Activated naive CD8-positive, alpha-beta T cell (primary cell): ENCODE results near the gene DRD2.

Experiments
- H3K27ac Mint-ChIP-seq: one replicate; pipeline ENCODE4 v1.8.0; 2021; ENCODE audit warnings: mixed read lengths
- H3K27me3 Mint-ChIP-seq: one replicate; pipeline ENCODE4 v1.8.0; 2021; ENCODE audit warnings: mixed read lengths
- H3K36me3 Mint-ChIP-seq: one replicate; pipeline ENCODE4 v1.8.0; 2021; ENCODE audit warnings: mixed read lengths
- H3K4me1 Mint-ChIP-seq: one replicate; pipeline ENCODE4 v1.8.0; 2021; ENCODE audit warnings: low read depth, mixed read lengths
- H3K4me3 Mint-ChIP-seq: one replicate; pipeline ENCODE4 v1.8.0; 2021; ENCODE audit warnings: mild to moderate bottlenecking, mixed read lengths
- H3K9me3 Mint-ChIP-seq: one replicate; pipeline ENCODE4 v1.8.0; 2021; ENCODE audit warnings: low read depth, mixed read lengths

The DRD2 gene

GRCh38 chr11:113365895-113366294, 109.3 kb downstream of the DRD2 start:
- Mint-ChIP-seq H3K27ac (peak overlapping the region; percentile 75), H3K4me1 (peaks cover 34% of the 10 kb centered on the region), H3K36me3 (peaks cover 8% of the 10 kb centered on the region), H3K9me3 (no peaks in the 10 kb centered on the region), H3K27me3 (no peaks in the 10 kb centered on the region), H3K4me3 (peak overlapping the region; percentile 20)

- Mint-ChIP-seq H3K27ac (no peak overlapping the region), H3K27me3 (no peaks in the 10 kb centered on the region), H3K9me3 (no peaks in the 10 kb centered on the region), H3K36me3 (peaks cover 8% of the 10 kb centered on the region), H3K4me3 (no peak overlapping the region), H3K4me1 (peaks cover 34% of the 10 kb centered on the region)
Observed at GRCh38 chr11:113363996-113364641, 111.1 kb downstream of the DRD2 start.

GRCh38 chr11:113363406-113363805, 111.8 kb downstream of the DRD2 start:
- no peak overlapping the region for H3K4me3 Mint-ChIP-seq
- no peak overlapping the region for H3K27ac Mint-ChIP-seq
- no peaks in the 10 kb centered on the region for H3K27me3 Mint-ChIP-seq
- H3K9me3 Mint-ChIP-seq: no peaks in the 10 kb centered on the region
- H3K36me3 Mint-ChIP-seq: peaks cover 11% of the 10 kb centered on the region
- peaks cover 34% of the 10 kb centered on the region for H3K4me1 Mint-ChIP-seq
